ENCODE data around the gene EPB41L2. TPM values are rescaled to one million over a fixed set of nuclear protein-coding genes. Genes with fewer than 3 reads are reported as not detected.

The EPB41L2 gene
- total RNA-seq, 2 experiments from 2014 or later = 9.5 to 12.3 TPM

DNA sequence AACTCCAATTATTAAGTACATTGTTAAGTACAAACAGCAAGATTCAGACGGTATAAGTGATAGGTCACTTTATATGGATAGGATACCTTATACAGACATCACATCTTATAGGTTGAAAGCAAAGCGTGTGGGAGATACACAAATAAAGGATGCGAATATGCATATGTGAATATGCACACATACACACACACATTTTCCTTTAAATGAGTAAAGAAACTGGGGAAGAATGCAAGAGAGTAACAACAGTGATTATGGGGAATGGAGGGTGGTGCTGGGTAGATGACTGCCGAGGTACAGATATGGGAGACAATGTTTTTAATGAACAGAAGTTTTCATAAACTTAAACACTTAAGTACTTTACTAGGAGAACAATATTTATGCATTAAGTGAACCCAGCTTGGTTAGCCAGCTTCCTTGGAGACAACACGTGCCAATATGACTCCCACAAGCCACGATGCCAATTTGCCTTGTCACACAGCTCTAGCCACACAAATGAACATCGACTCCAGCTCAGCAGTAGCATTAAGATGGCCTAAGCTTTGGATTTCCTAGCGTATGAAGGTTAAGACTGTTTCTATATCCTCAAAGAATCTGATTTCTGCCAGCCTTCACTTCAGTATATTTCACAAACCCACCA is 96.6 kb downstream of the EPB41L2 start:
- no peaks in the 10 kb centered on the region for H3K4me1 Mint-ChIP-seq (ENCODE audit: low read depth)
- Histone ChIP-seq H3K27ac (ENCODE audit: low read depth in 1 of 2, low read length in 2 of 2) (no peak overlapping the region), H3K27me3 (ENCODE audit: control insufficient read depth in 1 of 2, insufficient read depth in 2 of 2, low read length in 2 of 2) (no peaks in the 10 kb centered on the region), H3K4me3 (ENCODE audit: low read length) (no peak overlapping the region), H3K9me3 (ENCODE audit: control insufficient read depth in 1 of 2, insufficient read depth in 1 of 2, low read length in 2 of 2) (no peaks in the 10 kb centered on the region), H3K36me3 (ENCODE audit: insufficient read depth, low read length) (no peaks in the 10 kb centered on the region), H3K4me1 (ENCODE audit: insufficient read depth, low read length) (no peaks in the 10 kb centered on the region)
- H3K9me3 Mint-ChIP-seq = no peaks in the 10 kb centered on the region
- no peaks in the 10 kb centered on the region for H3K27me3 Mint-ChIP-seq
- DNase-seq = no peak
- H3K27ac Mint-ChIP-seq = no peak overlapping the region
- ChIA-PET CTCF (interaction anchor here (1.0 kb wide), 1 partner anchor 19 kb away, joined by 4 read pairs; no protein-coding TSS in a partner anchor), POLR2A (no interaction called here)
- TF ChIP-seq, protein P1, sequence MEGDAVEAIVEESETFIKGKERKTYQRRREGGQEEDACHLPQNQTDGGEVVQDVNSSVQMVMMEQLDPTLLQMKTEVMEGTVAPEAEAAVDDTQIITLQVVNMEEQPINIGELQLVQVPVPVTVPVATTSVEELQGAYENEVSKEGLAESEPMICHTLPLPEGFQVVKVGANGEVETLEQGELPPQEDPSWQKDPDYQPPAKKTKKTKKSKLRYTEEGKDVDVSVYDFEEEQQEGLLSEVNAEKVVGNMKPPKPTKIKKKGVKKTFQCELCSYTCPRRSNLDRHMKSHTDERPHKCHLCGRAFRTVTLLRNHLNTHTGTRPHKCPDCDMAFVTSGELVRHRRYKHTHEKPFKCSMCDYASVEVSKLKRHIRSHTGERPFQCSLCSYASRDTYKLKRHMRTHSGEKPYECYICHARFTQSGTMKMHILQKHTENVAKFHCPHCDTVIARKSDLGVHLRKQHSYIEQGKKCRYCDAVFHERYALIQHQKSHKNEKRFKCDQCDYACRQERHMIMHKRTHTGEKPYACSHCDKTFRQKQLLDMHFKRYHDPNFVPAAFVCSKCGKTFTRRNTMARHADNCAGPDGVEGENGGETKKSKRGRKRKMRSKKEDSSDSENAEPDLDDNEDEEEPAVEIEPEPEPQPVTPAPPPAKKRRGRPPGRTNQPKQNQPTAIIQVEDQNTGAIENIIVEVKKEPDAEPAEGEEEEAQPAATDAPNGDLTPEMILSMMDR (IDR thresholded peaks at IDR 0.05) = no peak
- no peak for ATAC-seq (ENCODE audit: poor library complexity)
- no peaks in the 10 kb centered on the region for H3K36me3 Mint-ChIP-seq (ENCODE audit: low read depth)
- intact Hi-C loops (cut with DNase I, micrococcal nuclease) = no loop called here
- no peak overlapping the region for H3K4me3 Mint-ChIP-seq

DNA sequence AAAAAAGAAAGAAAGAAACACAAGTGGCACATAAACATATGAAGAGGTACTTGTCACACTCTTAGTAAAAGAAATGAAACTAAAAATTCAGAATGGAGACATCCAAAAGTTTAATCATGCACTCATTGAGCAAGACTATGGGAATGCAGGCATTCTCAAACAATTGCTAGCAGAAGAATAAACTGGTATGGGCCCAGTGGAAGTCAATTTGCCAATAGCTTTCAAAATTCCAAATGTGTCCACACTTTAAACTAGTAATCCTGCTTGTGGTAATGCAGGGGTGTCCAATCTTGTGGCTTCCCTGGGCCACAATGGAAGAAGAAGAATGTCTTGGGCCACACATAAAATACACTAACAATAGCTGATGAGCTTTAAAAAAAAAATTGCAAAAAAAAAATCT is 97.4 kb downstream of the EPB41L2 start:
- DNase-seq = no peak
- no peaks in the 10 kb centered on the region for H3K9me3 Mint-ChIP-seq
- no peaks in the 10 kb centered on the region for H3K4me1 Mint-ChIP-seq (ENCODE audit: low read depth)
- no peaks in the 10 kb centered on the region for H3K27me3 ChIP-seq (ENCODE audit: control insufficient read depth in 1 of 2, insufficient read depth in 2 of 2, low read length in 2 of 2)
- TF ChIP-seq, protein P1 (IDR thresholded peaks at IDR 0.05) = no peak
- POLR2A ChIA-PET = no interaction called here
- ATAC-seq (ENCODE audit: poor library complexity) = no peak
- H3K9me3 ChIP-seq (ENCODE audit: control insufficient read depth in 1 of 2, insufficient read depth in 1 of 2, low read length in 2 of 2) = no peaks in the 10 kb centered on the region
- no peaks in the 10 kb centered on the region for H3K27me3 Mint-ChIP-seq
- CTCF ChIA-PET = no interaction called here
- no peak overlapping the region for H3K27ac Mint-ChIP-seq
- H3K4me1 ChIP-seq (ENCODE audit: insufficient read depth, low read length) = no peaks in the 10 kb centered on the region
- H3K36me3 Mint-ChIP-seq (ENCODE audit: low read depth) = no peaks in the 10 kb centered on the region
- no peak overlapping the region for H3K4me3 Mint-ChIP-seq
- H3K27ac ChIP-seq (ENCODE audit: low read depth in 1 of 2, low read length in 2 of 2) = no peak overlapping the region
- H3K4me3 ChIP-seq (ENCODE audit: low read length) = no peak overlapping the region
- intact Hi-C loops (cut with DNase I, micrococcal nuclease) = no loop called here
- H3K36me3 ChIP-seq (ENCODE audit: insufficient read depth, low read length) = no peaks in the 10 kb centered on the region

DNA sequence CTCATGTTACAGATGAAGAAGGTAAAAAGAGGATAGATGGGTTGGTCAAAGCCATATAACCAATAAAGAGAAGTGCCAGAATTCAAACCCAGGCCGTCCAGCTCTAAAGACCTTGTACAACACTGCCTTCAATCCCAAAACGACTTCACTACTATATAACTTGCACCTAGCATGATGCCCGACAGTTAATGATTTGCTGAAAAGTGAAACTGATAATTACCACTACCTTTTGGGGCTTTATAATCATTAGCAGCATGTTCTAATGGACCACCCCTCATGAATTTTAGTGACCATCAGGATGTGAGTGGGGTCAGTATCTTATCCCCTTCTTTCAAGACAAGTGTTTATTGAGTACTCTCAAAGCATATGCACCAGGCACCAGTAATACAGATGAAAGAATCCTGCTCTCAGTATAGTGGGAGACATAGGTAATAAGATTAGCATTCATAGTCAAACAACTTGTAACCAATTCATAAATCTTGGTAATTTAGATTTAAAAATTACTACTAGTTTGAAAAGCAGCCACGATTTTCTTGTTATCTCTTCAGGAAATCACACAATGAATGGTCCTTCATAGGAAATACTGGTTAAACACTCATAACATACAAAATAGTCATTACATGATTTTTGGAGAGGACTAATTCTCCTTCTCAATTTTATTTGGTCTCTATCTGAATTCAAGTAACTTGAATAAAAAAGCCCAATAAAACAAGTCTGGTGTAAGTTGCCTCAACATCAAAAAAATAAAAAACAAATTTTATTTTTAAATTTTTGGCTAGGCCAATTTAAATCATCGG is 98.0 kb downstream of the EPB41L2 start:
- H3K9me3 Mint-ChIP-seq = no peaks in the 10 kb centered on the region

More for the DNA sequence above, 98.0 kb downstream of the EPB41L2 start:
- no peak for ATAC-seq (ENCODE audit: poor library complexity)
- Mint-ChIP-seq H3K27me3 (no peaks in the 10 kb centered on the region), H3K36me3 (ENCODE audit: low read depth) (no peaks in the 10 kb centered on the region), H3K4me3 (no peak overlapping the region), H3K4me1 (ENCODE audit: low read depth) (no peaks in the 10 kb centered on the region), H3K27ac (no peak overlapping the region)
- Histone ChIP-seq H3K4me1 (ENCODE audit: insufficient read depth, low read length) (no peaks in the 10 kb centered on the region), H3K36me3 (ENCODE audit: insufficient read depth, low read length) (no peaks in the 10 kb centered on the region), H3K4me3 (ENCODE audit: low read length) (no peak overlapping the region), H3K27ac (ENCODE audit: low read depth in 1 of 2, low read length in 2 of 2) (no peak overlapping the region), H3K9me3 (ENCODE audit: control insufficient read depth in 1 of 2, insufficient read depth in 1 of 2, low read length in 2 of 2) (no peaks in the 10 kb centered on the region), H3K27me3 (ENCODE audit: control insufficient read depth in 1 of 2, insufficient read depth in 2 of 2, low read length in 2 of 2) (no peaks in the 10 kb centered on the region)
- intact Hi-C loops (cut with DNase I, micrococcal nuclease) = no loop called here
- TF ChIP-seq, protein P1 (IDR thresholded peaks at IDR 0.05) = no peak
- ChIA-PET CTCF (no interaction called here), POLR2A (no interaction called here)
- DNase-seq = no peak

All from CD4-positive, alpha-beta T cell (primary cell).